ENCODE measurements around the gene KRT84.
A peak's percentile ranks its signal among the peaks of the same experiment; 100 is the strongest.

Gene KRT84

DNA sequence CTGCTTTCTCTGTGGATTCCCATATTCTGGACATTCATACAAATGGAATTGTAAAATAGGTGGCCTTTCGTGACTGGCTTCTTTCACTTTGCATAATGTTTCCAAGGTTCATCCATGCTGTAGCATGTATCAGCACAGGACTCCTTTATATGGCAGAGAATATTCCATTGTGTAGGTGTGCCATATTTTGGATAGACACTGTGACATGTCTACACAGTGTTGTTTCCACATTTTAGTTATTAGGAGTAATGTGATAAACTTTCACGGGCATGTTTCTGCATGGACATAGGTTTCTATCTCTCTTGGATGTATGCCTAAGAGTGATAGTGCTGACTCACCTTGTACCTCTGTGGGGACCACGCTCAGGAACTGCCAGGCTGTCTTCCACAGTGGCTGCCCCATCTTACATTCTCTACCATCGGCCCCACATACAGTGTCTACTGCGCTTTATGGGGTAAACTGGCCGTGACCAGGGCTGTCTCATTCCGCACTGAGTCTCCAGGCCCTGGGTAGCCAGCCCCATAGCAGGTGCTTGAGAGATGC lies 7.1 kb upstream of the KRT84 start:
- TF ChIP-seq, protein P1, sequence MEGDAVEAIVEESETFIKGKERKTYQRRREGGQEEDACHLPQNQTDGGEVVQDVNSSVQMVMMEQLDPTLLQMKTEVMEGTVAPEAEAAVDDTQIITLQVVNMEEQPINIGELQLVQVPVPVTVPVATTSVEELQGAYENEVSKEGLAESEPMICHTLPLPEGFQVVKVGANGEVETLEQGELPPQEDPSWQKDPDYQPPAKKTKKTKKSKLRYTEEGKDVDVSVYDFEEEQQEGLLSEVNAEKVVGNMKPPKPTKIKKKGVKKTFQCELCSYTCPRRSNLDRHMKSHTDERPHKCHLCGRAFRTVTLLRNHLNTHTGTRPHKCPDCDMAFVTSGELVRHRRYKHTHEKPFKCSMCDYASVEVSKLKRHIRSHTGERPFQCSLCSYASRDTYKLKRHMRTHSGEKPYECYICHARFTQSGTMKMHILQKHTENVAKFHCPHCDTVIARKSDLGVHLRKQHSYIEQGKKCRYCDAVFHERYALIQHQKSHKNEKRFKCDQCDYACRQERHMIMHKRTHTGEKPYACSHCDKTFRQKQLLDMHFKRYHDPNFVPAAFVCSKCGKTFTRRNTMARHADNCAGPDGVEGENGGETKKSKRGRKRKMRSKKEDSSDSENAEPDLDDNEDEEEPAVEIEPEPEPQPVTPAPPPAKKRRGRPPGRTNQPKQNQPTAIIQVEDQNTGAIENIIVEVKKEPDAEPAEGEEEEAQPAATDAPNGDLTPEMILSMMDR (IDR thresholded peaks at IDR 0.05; ENCODE audit: low read depth, low read length): no peak

DNA sequence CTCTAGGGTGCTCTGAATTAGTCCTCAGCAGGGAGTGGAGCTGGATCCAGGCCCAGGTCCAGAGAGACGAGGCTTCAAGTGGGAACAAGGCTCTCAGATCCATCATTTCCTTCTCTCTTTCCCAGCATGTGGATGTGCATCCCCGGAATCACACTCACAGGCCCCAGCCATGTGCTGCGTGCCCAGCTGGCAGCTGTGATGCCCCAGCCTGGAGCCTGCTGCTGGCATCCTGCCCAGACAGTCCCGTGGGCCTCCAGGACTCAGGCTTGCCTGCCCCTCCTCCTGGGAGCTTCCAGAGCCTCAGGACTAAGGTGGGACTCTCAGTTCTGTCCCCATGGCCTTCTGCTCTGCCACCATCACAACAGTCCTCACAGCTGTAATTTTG lies 6.2 kb upstream of the KRT84 start:
- H3K4me3 ChIP-seq (ENCODE audit: low read depth, low read length): no peak overlapping the region
- TF ChIP-seq, protein P1 (IDR thresholded peaks at IDR 0.05; ENCODE audit: low read depth, low read length): no peak

More for the DNA sequence above, 7.1 kb upstream of the KRT84 start:
- no peak overlapping the region for H3K4me3 ChIP-seq (ENCODE audit: low read depth, low read length)

DNA sequence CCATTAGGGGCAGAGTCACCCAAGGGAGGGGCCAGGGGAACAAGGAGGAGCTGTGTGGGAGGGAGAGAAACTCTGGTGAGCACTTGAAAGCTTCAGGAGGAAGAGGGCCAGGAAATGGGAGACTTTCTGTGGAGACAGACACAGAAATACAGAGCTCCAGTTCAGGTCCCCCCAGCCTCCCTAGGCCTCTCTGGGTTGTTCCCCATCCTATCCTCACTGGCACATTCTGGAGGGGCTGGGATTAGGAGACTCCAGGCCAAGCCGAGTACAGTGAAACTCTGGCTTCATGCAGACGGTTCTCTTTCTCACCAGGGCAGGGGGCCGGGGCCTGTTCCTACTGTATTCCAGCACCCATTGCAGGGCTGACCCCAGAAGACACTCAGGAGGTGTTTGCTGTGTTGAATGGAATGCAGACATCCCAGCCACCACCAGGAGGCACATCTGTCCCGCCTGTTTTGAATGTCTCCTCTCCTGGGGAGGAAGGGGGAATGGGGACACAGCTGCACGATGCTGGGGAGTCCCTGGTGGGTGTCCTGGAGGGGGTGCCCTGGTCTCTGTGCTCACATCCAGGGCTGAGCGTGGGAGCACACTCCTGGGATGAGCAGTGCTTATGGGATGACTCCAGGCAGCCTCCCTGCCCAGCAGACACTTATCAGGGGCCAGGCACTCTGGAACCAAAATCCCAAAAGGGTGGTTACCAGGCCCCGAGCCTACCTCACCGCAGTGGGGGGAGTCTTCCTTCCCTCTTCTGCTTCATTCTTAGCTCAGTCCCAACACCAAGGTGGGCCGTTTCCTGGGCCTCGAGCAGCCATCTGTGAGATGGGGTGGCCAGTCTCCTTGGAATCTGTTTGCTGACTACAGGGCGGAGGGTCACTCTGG lies 5.5 kb upstream of the KRT84 start:
- TF ChIP-seq, protein P1 (IDR thresholded peaks at IDR 0.05; ENCODE audit: low read depth, low read length): peak; percentile 52; the same call in 1 of the 2 replicates
- H3K4me3 ChIP-seq (ENCODE audit: low read depth, low read length): no peak overlapping the region

DNA sequence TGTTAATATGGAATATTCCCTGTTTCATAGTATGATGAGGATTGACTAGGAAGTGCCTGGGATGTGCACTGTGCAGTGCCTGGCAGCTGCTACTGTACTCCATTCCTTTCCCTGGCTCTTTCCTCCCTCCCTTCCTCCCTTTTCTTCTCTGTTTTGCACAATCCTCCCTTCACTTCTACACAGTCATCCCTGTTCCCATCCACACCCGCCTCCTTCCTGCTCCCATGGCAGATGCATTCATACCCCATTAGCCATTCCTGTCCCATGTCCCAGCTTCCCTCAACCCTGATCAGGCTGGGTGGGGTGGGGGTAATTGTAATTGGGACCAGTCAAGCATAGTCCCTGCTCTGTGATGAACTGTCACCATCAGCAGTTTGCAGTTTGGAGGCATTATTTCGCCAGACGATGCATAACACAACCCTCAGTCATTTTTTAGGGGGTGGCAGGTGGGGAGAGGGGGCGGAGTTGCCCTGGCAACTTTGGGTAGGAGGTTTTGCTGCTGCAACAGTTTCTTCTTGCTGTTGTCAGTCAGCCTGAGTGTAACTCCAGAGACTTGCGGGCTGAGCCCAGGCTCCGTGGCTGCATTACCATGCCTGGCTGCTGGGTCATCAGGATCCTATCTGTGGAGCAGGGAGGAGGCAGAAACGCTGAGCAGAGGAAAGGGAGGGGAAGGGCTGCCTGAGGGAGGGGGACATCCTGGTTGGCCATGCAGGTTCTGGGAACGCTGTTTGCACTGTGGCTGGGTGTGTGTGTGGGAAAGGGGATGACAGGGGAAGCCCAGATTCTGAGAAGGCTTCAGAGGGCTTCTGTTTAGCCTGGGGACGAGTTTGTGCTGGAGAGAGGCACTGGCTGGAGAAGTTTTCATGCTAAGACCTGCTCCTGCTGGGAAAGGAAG lies 4.1 kb upstream of the KRT84 start:
- TF ChIP-seq, protein P1 (IDR thresholded peaks at IDR 0.05; ENCODE audit: low read depth, low read length): no peak
- H3K4me3 ChIP-seq (ENCODE audit: low read depth, low read length): no peak overlapping the region

DNA sequence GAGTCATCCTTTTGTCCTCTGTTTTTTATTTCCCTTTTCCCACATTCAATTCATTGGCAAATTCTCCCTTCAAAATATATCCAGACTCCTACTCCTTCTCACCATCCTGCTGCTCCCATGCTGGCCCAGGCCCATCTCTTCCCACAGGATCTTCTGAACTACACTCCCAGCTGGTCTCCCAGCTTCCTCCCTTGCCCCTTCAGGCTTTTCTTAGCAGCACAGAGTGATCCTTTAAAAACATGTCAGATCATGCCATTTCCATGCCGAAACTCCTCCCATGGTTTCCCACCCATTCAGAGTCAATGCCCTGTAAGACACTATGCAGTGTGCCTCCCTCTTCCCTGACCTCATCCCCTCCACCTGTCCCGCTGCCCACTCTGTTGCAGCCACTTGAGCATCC lies 2.4 kb upstream of the KRT84 start:
- H3K4me3 ChIP-seq (ENCODE audit: low read depth, low read length): no peak overlapping the region
- TF ChIP-seq, protein P1 (IDR thresholded peaks at IDR 0.05; ENCODE audit: low read depth, low read length): no peak

DNA sequence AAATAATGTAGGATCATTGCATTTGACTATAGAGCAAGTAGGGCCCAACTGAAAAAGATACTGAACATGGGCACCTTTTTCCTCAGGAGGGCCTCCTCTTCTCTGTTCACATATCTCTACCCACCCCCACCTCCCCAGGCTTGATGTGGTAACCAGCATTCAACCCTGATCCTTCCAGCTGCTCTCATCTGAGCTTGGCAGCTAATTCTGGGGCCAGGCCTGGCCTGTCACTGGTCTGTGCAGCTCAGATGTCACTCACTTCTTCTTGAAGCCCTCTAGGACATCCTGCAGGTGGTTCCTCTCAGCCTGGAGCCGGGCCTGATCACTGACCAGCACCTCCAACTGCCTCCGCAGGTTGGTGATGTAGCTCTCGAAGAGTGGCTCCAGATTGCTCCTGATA lies 2.1 kb downstream of the KRT84 start:
- TF ChIP-seq, protein P1 (IDR thresholded peaks at IDR 0.05; ENCODE audit: low read depth, low read length): no peak
- H3K4me3 ChIP-seq (ENCODE audit: low read depth, low read length): no peak overlapping the region
